CD4-positive, alpha-beta T cell treated with Interleukin-17A for 4 hours (primary cell): ENCODE data around the gene TRPM3.

Experiments used
- DNase-seq: peaks from one replicate; pipeline ENCODE4 v3.0.0-alpha.2; 2020; ENCODE audit warnings: mixed read lengths

The TRPM3 gene

DNA sequence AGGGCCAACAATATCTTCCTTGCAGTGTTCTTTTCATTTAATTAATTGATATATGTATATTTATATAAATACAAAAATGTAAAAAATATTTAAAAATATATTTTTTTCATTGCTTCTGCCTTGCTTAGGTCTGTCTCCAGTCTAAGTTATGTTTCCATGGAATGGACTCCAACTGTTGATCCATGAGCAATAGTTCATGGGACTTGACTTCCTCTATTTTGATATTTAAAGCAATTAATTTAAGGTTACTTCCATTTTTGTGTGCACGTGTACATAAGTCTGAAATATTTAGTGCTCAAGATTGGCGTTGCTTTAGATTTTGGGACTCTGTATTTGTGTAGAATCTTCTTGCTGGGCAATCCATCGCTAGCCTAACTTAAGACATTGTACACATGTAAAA lies 551.6 kb downstream of the TRPM3 start:
- DNase-seq = no peak

DNA sequence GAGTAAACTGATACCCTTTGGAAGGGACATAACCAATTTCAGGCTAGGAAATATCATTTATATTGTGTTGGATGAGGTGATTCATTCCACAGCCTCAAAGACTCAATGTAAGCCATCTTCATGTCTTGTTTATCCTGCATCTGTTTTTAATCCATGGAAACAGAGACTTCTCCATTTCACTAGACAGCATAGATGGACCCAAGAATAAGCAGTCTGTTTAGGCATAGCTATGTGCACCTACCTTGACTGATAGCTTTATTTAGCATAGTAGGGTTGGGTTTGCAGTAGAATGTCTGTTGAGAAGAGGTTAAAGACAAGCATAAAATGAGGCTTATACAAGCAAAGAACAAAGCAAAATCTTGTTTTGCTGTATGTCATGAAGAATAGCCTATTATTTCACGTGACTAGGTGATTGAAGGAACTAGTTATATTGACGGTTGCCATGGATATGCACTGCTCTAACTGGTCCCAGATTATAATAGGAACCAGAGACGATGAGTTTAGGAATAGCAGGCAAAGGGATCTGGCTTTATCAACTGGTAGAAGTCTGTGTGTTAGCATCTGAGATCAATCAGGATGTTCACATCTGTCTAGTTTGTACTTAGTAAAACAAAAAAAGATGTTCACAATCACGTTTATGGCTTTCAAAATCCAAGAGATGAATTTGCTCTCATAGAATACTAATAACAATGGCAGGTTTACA lies 552.2 kb downstream of the TRPM3 start:
- no peak for DNase-seq

GRCh38 chr9:70567511-70567910 lies 553.9 kb downstream of the TRPM3 start:
- DNase-seq = no peak

DNA sequence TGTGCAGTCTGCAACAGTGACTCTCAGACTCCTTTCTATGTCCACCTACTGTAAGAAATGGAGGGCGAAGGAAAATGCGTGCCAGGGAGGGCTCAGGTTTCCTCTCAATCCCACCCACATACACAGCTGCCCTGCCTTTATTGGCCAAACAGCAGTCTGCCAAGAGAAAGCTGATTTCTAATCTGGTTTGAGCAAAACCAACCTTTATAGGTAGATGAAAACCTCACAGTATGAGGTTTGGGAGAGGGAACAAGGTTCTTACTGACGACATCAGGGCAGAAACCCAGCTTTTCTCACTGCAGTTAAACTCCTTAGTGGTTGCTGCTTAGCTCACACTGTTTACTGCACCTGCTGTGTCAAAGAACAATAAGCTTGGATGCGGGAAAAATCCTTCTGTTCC lies 554.7 kb downstream of the TRPM3 start:
- no peak for DNase-seq

DNA sequence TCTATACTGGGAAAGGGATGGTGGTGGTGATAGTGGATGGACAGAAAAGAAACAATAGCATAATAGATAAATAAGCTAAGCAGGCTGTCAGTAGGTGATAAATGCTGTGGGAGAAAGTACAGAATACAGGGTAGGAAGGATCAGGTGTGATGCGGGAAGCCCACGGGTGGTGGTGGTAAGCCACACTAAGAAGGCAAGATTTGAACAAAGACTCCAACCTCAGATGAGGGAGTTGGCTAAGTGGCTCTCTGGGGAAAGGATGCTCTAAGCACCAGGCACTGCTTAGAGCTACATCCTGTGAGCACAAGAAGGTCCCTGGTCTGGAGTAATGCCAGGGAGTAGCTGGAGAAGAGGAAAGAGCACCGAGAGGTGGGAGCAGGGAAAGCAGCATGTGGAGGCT lies 555.4 kb downstream of the TRPM3 start:
- DNase-seq = no peak

DNA sequence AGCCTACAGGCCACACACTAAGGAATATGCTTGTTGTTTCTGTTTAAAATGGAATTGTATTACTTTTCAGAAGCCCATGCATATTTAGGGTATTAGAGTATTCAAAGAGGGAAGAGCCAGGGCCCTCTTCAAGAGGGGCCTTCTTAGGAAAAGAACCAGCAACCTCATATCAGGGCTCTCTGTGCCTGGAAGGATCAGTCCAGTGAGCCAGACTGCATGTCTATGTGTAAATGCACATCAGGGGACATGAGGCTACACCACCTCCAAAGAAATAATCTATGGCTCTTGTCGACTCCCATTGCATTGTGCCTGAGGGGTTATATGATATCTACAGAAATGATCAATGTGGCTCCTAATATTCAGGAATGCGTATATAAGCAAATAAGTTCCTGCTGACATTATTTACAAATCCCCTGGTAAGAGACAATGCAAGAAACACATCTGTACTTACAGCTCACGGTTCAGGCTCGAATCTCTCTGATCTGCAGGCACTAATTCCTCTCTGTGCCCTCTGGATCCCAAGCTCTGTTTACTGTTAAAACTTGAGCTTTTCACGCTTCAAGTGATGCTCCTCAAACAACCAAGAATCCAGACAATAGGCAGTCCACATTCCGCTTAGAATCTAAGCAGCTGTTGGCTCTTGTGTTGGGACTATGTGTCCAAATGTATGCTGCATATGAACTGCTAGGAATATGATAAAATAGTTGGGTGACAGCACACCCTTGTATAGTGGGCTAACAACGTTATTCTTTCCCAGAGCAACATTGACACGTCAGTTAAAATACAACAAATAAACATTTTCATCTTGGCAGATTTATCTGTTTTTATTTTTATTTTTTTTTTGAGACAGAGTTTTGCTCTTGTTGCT lies 556.7 kb downstream of the TRPM3 start:
- DNase-seq = no peak

- peak; percentile 59 for DNase-seq
Observed at GRCh38 chr9:70563431-70564204, 557.8 kb downstream of the TRPM3 start.

GRCh38 chr9:70563010-70563409 lies 558.4 kb downstream of the TRPM3 start:
- DNase-seq = no peak

DNA sequence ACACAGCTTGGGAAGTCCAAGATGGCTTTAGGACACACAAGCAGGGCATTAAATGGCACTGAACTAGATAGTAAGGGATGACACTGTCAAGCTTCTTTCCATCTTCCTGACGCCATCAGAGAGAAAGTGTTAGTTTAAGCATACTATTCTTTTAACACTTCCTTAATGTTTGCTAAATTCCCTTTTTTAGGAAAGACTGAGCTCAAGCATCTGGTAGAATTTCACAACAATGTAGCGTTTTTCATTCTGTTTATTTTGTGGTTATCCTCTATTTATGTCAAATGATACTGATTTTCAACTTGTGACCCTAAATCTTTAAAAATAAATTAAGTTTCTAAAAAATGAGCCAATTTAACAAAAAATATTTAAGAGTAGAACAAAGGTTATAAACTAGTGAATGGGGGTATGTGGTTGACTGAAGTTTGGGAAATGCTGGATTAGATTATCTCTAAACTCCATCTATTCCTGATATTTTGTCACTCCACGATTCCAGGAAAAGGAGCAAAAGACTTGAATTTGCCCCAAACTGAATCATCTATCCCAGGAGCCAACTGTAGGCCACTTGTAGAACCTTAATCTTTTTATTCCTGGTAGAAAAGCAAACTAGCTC lies 559.5 kb downstream of the TRPM3 start:
- no peak for DNase-seq

DNA sequence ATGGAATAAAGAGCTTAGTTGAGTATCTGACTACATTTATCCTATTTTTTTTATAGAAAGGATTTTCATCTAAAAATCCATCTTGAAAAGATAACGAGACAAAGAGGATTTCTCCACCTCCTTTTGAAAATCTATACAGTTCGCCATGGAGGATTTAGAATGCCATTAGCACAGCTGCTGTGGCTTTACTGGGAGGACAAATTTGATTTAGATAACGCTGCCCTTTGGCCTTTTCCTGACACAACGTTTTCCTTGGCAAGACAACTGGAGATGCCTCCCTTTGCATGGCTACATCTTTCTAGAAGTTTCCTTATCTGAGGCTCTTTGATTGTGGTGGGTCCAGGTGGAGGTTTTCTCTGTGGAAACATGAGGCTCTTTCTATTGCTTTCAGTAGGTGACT lies 560.3 kb downstream of the TRPM3 start:
- DNase-seq = no peak

DNA sequence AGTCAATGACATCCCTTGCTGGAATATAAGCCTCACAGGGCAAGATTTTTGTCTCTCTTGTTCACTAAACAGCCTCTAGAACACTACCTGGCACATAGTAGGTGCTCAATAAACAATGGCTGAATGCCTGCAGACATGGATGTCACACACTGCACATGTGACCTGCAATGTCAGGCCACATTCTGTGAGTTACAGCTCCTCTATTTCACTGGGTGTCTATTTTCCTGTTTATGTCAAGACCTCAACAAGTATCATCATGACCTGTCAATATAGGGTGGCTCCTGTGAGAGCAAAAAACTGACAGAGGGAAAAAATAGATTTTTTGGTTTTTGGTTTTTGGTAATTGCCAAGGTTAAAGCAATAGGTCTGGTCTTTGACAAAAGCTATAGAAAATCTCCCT lies 562.3 kb downstream of the TRPM3 start:
- DNase-seq = no peak

DNA sequence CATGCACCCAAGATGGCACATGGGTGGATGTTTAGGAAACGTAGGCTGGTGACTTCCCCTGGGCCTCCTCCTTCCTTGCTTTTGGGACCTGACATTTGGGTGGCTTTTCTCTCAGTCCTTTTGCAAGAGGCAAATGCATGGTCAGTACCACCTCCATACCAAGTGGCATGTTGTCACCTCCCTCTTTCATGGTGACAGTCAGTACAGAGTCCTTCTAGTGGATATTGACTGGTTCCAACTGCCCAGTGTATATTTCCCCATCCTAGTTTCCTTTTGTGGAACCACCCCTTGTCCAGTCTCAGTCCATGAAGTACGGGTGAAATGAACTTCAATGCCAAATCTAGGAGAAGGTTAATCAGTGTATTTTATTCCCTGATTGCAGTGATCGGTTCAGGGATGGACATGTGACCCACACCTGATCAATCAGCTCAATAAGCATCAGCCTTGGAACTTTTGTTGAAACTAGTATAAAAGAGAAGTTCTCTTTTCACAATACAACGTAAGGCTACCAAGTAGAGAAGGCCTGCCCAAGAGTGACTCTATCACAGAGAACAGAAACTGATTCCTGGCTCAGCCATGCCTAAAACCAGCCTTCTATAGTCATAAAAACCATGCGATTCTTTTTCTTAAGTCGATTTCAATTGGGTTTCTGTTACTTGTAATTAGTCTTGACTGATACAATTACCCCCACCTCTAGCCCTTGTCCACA lies 563.6 kb downstream of the TRPM3 start:
- no peak for DNase-seq

- DNase-seq = no peak
Observed at GRCh38 chr9:70556771-70557170, 564.6 kb downstream of the TRPM3 start.

- DNase-seq = no peak
Observed at GRCh38 chr9:70554881-70555280, 566.5 kb downstream of the TRPM3 start.

GRCh38 chr9:70553707-70554673 lies 567.4 kb downstream of the TRPM3 start:
- DNase-seq = no peak

DNA sequence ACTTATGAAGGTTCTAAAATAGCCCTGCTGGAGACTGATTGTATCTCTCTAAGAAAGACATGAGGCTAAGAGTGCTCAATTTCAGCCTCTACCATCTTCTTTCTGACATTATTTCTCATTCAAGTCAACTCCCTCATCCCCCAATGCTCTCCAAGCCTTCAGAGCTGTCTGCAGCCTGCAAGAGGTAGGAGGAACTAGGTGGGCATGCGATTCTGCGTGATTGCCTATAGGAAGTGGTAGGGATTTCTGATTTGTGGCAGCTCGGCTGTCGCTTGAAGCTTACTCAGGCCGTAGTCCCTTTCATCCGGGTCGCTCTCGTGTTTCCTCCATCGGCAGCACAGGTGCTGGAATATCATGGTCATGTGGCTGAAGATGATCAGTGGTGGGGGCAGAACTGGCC lies 568.9 kb downstream of the TRPM3 start:
- no peak for DNase-seq

- no peak for DNase-seq
Observed at GRCh38 chr9:70551801-70552200, 569.6 kb downstream of the TRPM3 start.

GRCh38 chr9:70551396-70551795 lies 570.0 kb downstream of the TRPM3 start:
- no peak for DNase-seq

DNA sequence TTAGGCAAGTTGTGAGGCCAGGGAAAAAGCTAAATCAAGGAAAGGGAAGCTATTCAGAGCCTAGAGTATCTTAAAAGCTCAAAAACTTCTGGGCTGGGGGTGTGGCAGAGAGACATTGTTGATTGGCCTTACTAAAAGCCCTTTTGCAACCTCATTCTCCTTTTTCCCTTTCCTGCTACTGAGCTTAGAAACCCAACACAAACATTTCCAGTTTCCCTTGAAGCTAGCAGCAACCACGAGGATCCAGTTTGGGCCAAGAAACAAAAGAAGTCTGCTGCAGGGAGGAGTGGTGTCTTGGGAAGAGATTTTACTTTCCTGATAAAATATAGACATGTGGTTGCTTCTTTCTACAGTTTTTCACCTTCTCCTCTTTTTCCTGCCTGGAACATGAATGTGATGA lies 571.5 kb downstream of the TRPM3 start:
- DNase-seq = no peak

DNA sequence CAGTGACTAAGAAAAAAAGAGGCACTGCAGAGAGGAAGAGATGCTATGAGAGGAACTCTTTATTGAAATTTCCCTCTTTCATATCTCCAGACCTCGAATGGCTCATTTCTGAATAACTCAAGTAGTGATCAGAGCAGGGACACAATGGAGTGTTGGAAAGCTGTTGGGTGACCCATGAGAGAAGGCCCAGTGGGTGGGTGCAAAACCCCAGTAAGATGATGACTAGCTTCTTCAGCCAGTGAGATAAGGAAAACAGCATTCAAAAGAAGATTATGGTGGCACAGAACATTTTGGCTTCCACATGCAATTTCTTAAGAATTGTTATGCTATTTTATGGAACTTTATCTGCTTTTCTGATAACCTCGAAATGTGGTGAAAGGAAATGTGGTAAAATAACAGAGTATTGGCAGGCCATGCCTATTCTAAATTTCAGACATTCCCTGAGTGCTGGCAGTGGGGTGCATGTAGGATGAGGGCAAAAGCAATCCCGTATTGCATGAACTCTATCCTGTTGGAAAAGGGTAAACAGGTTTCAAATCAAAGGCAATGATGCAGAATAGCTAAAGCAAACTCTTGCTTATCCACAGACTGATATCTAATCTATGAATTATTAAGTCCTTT lies 579.0 kb downstream of the TRPM3 start:
- no peak for DNase-seq

DNA sequence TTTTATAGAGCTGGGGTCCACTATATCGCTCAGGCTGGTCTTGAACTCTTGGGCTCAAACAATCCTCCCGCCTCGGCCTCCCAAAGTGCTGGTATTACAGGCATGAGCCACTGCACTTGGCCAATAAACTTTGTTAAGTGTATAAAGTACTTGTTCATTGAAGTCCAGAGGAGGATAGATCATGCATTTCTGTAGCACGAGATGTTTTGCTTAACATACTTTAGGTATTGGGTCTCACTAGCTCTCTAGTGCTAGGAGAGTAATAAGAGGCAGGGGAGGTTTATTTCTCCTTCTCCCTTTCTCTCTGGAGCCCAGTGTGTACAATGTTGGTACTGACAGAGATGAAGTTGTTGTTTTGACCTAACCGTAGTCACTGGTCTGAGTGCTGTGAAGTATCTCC lies 581.4 kb downstream of the TRPM3 start:
- no peak for DNase-seq
